Effector memory CD8-positive, alpha-beta T cell (primary cell): Measurements from ENCODE around the gene CLASRP.

Experiments
- ATAC-seq: fragments of 150-1000 bp; cut with Tn5 transposase; replicated peaks from 2 replicates; pipeline ENCODE4 v1.10.0; 2021; ENCODE audit warnings: mild to moderate bottlenecking, moderate library complexity
- DNase-seq, 3 experiments: peaks; one replicate each; pipeline ENCODE4 v3.0.0; 2021
- H3K27ac Mint-ChIP-seq, 2 donors: one replicate each; pipeline ENCODE4 v1.8.0; 2022; ENCODE audit warnings: mild to moderate bottlenecking in 2 of 2, mixed read lengths in 2 of 2, moderate library complexity in 2 of 2
- H3K27me3 Mint-ChIP-seq, 2 donors: one replicate each; pipeline ENCODE4 v1.8.0; 2022; ENCODE audit warnings: mixed read lengths in 2 of 2
- H3K36me3 Mint-ChIP-seq: one replicate; pipeline ENCODE4 v1.8.0; 2022; ENCODE audit warnings: mild to moderate bottlenecking, moderate library complexity, mixed read lengths; ENCODE audit not compliant: insufficient read depth
- H3K4me1 Mint-ChIP-seq, 2 donors: one replicate each; pipeline ENCODE4 v1.8.0; 2022; ENCODE audit warnings: low read depth in 2 of 2, mixed read lengths in 2 of 2
- H3K4me3 Mint-ChIP-seq, 2 donors: one replicate each; pipeline ENCODE4 v1.8.0; 2022; ENCODE audit warnings: mild to moderate bottlenecking in 2 of 2, mixed read lengths in 2 of 2, moderate library complexity in 2 of 2
- H3K9me3 Mint-ChIP-seq, 2 donors: one replicate each; pipeline ENCODE4 v1.8.0; 2022; ENCODE audit warnings: mixed read lengths in 2 of 2

The CLASRP gene

GRCh38 chr19:45005787-45006186 is 33.1 kb upstream of the CLASRP start:
- no peak for DNase-seq
- Mint-ChIP-seq H3K36me3 (peaks cover 80% of the 10 kb centered on the region), H3K4me3 (peak overlapping the region in 1 of 2 donors; percentile 11), H3K9me3 (no peaks in the 10 kb centered on the region), H3K27ac (peak overlapping the region in 1 of 2 donors; percentile 92), H3K27me3 (no peaks in the 10 kb centered on the region), H3K4me1 (peaks cover 9 to 20% of the 10 kb centered on the region in 2 donors)
- ATAC-seq = no peak

GRCh38 chr19:45008552-45008951 is 30.3 kb upstream of the CLASRP start:
- Mint-ChIP-seq H3K4me3 (peak overlapping the region in 1 of 2 donors; percentile 1), H3K27me3 (no peaks in the 10 kb centered on the region), H3K27ac (peak overlapping the region; percentile 80 to 82), H3K36me3 (peaks cover 81% of the 10 kb centered on the region), H3K4me1 (peaks cover 0 to 14% of the 10 kb centered on the region in 2 donors), H3K9me3 (no peaks in the 10 kb centered on the region)
- DNase-seq (no peak), ATAC-seq (no peak)

- Mint-ChIP-seq H3K27me3 (no peaks in the 10 kb centered on the region), H3K36me3 (peaks cover 81% of the 10 kb centered on the region), H3K9me3 (no peaks in the 10 kb centered on the region), H3K4me3 (peak overlapping the region in 1 of 2 donors; percentile 29), H3K27ac (peak overlapping the region; percentile 80 to 82), H3K4me1 (peaks cover 0 to 14% of the 10 kb centered on the region in 2 donors)
- DNase-seq (no peak), ATAC-seq (no peak)
Measured at GRCh38 chr19:45009625-45010255, 29.1 kb upstream of the CLASRP start.

DNA sequence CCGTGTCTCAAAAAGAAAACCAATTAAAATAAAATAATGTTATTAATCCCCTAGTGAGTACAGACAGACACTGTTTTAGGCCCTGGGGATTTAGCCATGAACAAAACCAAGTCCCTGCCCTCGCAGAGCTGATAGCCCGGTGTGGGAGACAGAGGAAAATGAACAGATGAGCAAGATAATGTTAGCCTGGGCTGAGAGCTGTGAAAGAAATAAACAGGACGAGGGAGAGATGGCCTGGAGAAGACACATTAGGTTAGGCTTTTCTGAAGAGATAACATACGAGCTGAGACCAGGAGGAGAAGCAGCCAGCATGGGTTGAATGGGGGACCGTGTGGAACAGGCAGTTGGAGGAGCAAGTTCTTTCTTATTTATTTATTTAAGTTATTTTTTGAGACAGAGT is 28.5 kb upstream of the CLASRP start:
- Mint-ChIP-seq H3K4me3 (no peak overlapping the region), H3K4me1 (peaks cover 0 to 14% of the 10 kb centered on the region in 2 donors), H3K9me3 (no peaks in the 10 kb centered on the region), H3K27ac (peak overlapping the region; percentile 1 to 6), H3K27me3 (no peaks in the 10 kb centered on the region), H3K36me3 (peaks cover 82% of the 10 kb centered on the region)
- no peak for DNase-seq
- no peak for ATAC-seq

DNA sequence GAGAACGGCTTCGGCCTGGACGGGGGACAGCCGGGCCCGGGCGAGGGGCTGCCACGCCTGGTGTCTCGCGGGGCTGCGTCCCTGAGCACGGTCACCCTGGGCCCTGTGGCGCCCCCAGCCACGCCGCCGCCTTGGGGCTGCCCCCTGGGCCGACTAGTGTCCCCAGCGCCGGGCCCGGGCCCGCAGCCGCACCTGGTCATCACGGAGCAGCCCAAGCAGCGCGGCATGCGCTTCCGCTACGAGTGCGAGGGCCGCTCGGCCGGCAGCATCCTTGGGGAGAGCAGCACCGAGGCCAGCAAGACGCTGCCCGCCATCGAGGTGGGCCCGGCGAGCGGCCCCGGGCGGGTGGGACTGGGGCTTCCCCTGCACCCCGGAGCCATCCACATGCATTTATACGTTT is 26.9 kb upstream of the CLASRP start:
- no peak overlapping the region for H3K27ac Mint-ChIP-seq
- peaks cover 79% of the 10 kb centered on the region for H3K36me3 Mint-ChIP-seq
- H3K4me1 Mint-ChIP-seq = peaks cover 9 to 17% of the 10 kb centered on the region in 2 donors
- DNase-seq = no peak
- ATAC-seq = no peak
- H3K9me3 Mint-ChIP-seq = no peaks in the 10 kb centered on the region
- H3K27me3 Mint-ChIP-seq = no peaks in the 10 kb centered on the region
- H3K4me3 Mint-ChIP-seq = no peak overlapping the region

GRCh38 chr19:45016388-45017314 is 22.2 kb upstream of the CLASRP start:
- DNase-seq (peak; percentile 80 to 85 (median 81)), ATAC-seq (peak; percentile 91)
- Mint-ChIP-seq H3K36me3 (peaks cover 88% of the 10 kb centered on the region), H3K4me1 (peaks cover 12 to 13% of the 10 kb centered on the region in 2 donors), H3K4me3 (peak overlapping the region; percentile 56 to 69), H3K9me3 (no peaks in the 10 kb centered on the region), H3K27ac (peak overlapping the region; percentile 91 to 95), H3K27me3 (no peaks in the 10 kb centered on the region)

DNA sequence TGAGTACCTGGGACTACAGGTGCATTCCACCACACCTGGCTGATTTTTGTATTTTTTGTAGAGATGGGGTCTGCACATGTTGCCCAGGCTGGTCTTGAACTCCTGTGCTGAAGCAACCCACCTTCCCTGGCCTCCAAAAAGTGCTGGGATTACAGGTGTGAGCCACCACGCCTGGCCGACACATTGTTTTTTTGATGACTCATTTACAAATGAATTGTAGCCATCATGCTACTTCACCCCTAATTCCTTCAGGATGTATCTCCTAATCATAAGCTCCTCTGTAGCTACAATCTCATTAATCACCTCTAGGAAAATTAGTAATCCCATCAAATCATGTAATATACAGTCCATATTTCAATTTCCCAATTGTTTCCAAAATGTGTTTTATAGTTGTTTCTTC is 19.7 kb upstream of the CLASRP start:
- Mint-ChIP-seq H3K27ac (peak overlapping the region in 1 of 2 donors; percentile 57), H3K27me3 (no peaks in the 10 kb centered on the region), H3K36me3 (peaks cover 79% of the 10 kb centered on the region), H3K9me3 (no peaks in the 10 kb centered on the region), H3K4me3 (no peak overlapping the region), H3K4me1 (peaks cover 12 to 13% of the 10 kb centered on the region in 2 donors)
- ATAC-seq = no peak
- DNase-seq = no peak

DNA sequence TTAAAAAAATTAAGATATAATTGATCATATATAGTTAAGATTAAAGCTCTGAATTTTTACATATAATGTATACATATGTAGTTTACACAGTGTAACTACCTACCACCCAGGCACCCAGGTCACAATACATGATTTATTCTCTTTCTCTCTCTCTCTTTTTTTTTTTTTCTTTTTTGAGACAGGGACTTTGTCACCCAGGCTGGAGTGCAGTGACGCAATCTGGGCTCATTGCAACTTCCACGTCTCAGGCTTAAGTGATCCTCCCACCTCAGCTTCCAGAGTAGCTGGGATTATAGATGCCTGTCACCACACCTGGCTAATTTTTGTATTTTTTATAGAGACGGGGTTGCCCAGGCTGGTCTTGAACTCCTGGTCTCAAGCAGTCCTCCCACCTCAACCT is 18.8 kb upstream of the CLASRP start:
- Mint-ChIP-seq H3K36me3 (peaks cover 75% of the 10 kb centered on the region), H3K27me3 (no peaks in the 10 kb centered on the region), H3K9me3 (no peaks in the 10 kb centered on the region), H3K4me1 (peaks cover 12 to 13% of the 10 kb centered on the region in 2 donors), H3K4me3 (no peak overlapping the region), H3K27ac (no peak overlapping the region)
- no peak for ATAC-seq
- DNase-seq = no peak

DNA sequence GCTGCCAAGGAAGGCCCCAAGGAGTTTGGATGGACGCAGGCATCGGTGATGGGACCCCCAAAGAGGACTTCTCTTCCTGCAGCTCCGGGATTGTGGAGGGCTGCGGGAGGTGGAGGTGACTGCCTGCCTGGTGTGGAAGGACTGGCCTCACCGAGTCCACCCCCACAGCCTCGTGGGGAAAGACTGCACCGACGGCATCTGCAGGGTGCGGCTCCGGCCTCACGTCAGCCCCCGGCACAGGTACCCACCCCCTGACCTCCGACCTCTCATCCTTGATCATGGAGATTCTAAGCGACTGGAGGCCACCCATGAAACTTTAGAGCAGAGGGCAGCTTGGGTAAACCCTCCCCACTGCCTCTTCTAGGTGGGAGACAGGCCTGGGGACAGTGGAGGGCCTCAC is 16.9 kb upstream of the CLASRP start:
- peak overlapping the region; percentile 53 to 64 for H3K27ac Mint-ChIP-seq
- H3K36me3 Mint-ChIP-seq = peaks cover 73% of the 10 kb centered on the region
- ATAC-seq (no peak), DNase-seq (no peak)
- H3K9me3 Mint-ChIP-seq = no peaks in the 10 kb centered on the region
- no peaks in the 10 kb centered on the region for H3K27me3 Mint-ChIP-seq
- H3K4me3 Mint-ChIP-seq = no peak overlapping the region
- H3K4me1 Mint-ChIP-seq = peaks cover 2% of the 10 kb centered on the region in 2 donors

- DNase-seq = no peak
- H3K36me3 Mint-ChIP-seq = peaks cover 75% of the 10 kb centered on the region
- ATAC-seq = no peak
- no peak overlapping the region for H3K4me3 Mint-ChIP-seq
- no peaks in the 10 kb centered on the region for H3K27me3 Mint-ChIP-seq
- H3K4me1 Mint-ChIP-seq = no peaks in the 10 kb centered on the region
- peak overlapping the region; percentile 64 to 89 for H3K27ac Mint-ChIP-seq
- H3K9me3 Mint-ChIP-seq = no peaks in the 10 kb centered on the region
Measured at GRCh38 chr19:45023048-45023447, 15.8 kb upstream of the CLASRP start.

DNA sequence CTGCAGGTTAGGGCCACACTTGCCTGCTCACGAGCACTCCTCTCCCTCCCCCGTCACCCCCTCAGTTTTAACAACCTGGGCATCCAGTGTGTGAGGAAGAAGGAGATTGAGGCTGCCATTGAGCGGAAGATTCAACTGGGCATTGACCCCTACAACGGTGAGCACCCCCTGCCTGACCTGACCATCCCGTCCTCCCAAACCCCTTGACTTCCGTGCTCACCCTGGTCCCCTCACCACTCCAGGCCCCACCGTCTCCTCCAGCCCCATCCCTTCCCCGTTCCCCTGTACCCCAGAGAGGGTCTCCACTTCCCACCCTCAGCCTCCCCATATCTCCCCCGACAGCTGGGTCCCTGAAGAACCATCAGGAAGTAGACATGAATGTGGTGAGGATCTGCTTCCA is 13.6 kb upstream of the CLASRP start:
- ATAC-seq = no peak
- no peaks in the 10 kb centered on the region for H3K27me3 Mint-ChIP-seq
- no peak overlapping the region for H3K27ac Mint-ChIP-seq
- no peak for DNase-seq
- H3K36me3 Mint-ChIP-seq = peaks cover 75% of the 10 kb centered on the region
- no peak overlapping the region for H3K4me3 Mint-ChIP-seq
- H3K4me1 Mint-ChIP-seq = no peaks in the 10 kb centered on the region
- no peaks in the 10 kb centered on the region for H3K9me3 Mint-ChIP-seq

GRCh38 chr19:45027371-45027770 is 11.5 kb upstream of the CLASRP start:
- no peaks in the 10 kb centered on the region for H3K9me3 Mint-ChIP-seq

DNA sequence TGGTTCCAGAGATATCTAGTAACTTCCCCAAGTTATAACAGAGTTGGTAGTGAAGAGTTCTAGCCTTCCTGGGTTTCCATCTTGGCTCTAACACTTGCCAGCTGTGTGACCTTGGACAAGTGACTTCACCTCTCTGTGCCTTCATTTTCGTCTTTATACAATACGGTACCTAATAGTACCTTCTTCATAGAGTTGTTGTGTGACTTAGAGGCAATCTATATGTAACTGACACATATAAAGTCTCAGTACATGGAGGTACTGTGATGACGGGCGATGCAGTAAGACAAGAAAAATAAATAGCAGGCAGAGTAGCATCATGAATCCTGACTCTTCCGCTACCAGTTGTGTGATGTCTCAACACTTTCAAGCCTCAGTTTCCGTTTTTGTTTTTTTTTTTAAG is 8.0 kb upstream of the CLASRP start:
- H3K9me3 Mint-ChIP-seq = no peaks in the 10 kb centered on the region
- no peak for DNase-seq
- H3K4me3 Mint-ChIP-seq = no peak overlapping the region
- no peaks in the 10 kb centered on the region for H3K27me3 Mint-ChIP-seq
- H3K4me1 Mint-ChIP-seq = peaks cover 0 to 1% of the 10 kb centered on the region in 2 donors
- no peak for ATAC-seq
- H3K27ac Mint-ChIP-seq = no peak overlapping the region
- peaks cover 72% of the 10 kb centered on the region for H3K36me3 Mint-ChIP-seq

More at GRCh38 chr19:45027371-45027770, 11.5 kb upstream of the CLASRP start:
- no peaks in the 10 kb centered on the region for H3K27me3 Mint-ChIP-seq
- ATAC-seq (no peak), DNase-seq (no peak)
- H3K36me3 Mint-ChIP-seq = peaks cover 65% of the 10 kb centered on the region
- H3K4me1 Mint-ChIP-seq = no peaks in the 10 kb centered on the region
- H3K4me3 Mint-ChIP-seq = no peak overlapping the region
- H3K27ac Mint-ChIP-seq = peak overlapping the region in 1 of 2 donors; percentile 78

- H3K36me3 Mint-ChIP-seq = peaks cover 70% of the 10 kb centered on the region
Measured at GRCh38 chr19:45032421-45032820, 6.4 kb upstream of the CLASRP start.

More at GRCh38 chr19:45032421-45032820, 6.4 kb upstream of the CLASRP start:
- no peaks in the 10 kb centered on the region for H3K27me3 Mint-ChIP-seq
- no peaks in the 10 kb centered on the region for H3K9me3 Mint-ChIP-seq
- no peak overlapping the region for H3K4me3 Mint-ChIP-seq
- ATAC-seq (no peak), DNase-seq (no peak)
- peaks cover 0 to 1% of the 10 kb centered on the region in 2 donors for H3K4me1 Mint-ChIP-seq
- H3K27ac Mint-ChIP-seq = peak overlapping the region in 1 of 2 donors; percentile 85
